Lung microvascular endothelial cell (primary cell): Measurements from ENCODE around the gene ZBTB42. TPM values are rescaled to one million over a fixed set of nuclear protein-coding genes. Genes with fewer than 3 reads are reported as not detected.
"Not testable (repeated sequence)": the region's sequence is repeated elsewhere in the genome, so short reads cannot be mapped to it uniquely, and the experiment has no call there.

Experiments used
- DNase-seq, 2 donors: peaks; one replicate each; pipeline versions ENCODE4 v3.0.0 to v3.0.0-alpha.2; 2010; ENCODE audit warnings: low read depth in 2 of 2
- total RNA-seq: library from RNA; depleted of rRNA; stranded (reverse); fragments of >200 nt; gene quantifications from 2 replicates; pipeline ENCODE4 v1.2.1, GENCODE V29; 2014

ZBTB42 gene
- total RNA-seq, 1 donor from 2014 or later: 4.4 TPM

GRCh38 chr14:104806625-104807465, 5.9 kb downstream of the ZBTB42 start:
- DNase-seq: no peak

GRCh38 chr14:104808456-104808855, 7.6 kb downstream of the ZBTB42 start:
- DNase-seq: no peak

GRCh38 chr14:104810316-104810715, 9.4 kb downstream of the ZBTB42 start:
- no peak for DNase-seq

GRCh38 chr14:104813286-104813685, 12.4 kb downstream of the ZBTB42 start:
- DNase-seq: no peak

GRCh38 chr14:104814701-104815100, 13.8 kb downstream of the ZBTB42 start:
- not testable (repeated sequence) for DNase-seq

- no peak for DNase-seq
These were observed 15.6 kb downstream of the ZBTB42 start for GRCh38 chr14:104816616-104816884.

GRCh38 chr14:104817930-104818713, 17.2 kb downstream of the ZBTB42 start:
- DNase-seq: no peak

- no peak for DNase-seq
These were observed 17.8 kb downstream of the ZBTB42 start for GRCh38 chr14:104818714-104819161.

GRCh38 chr14:104819361-104819781, 18.5 kb downstream of the ZBTB42 start:
- no peak for DNase-seq

- peak; percentile 77 to 78 for DNase-seq
These were observed 19.8 kb downstream of the ZBTB42 start for GRCh38 chr14:104820669-104821228.

GRCh38 chr14:104821229-104821945, 20.5 kb downstream of the ZBTB42 start:
- no peak for DNase-seq

- no peak for DNase-seq
These were observed 21.2 kb downstream of the ZBTB42 start for GRCh38 chr14:104821971-104822608.

GRCh38 chr14:104822821-104823615, 22.1 kb downstream of the ZBTB42 start:
- no peak for DNase-seq

- DNase-seq: no peak
These were observed 23.6 kb downstream of the ZBTB42 start for GRCh38 chr14:104824353-104824997.

GRCh38 chr14:104826189-104826860, 25.4 kb downstream of the ZBTB42 start:
- peak; percentile 77 to 88 for DNase-seq

- DNase-seq: no peak
These were observed 25.9 kb downstream of the ZBTB42 start for GRCh38 chr14:104826861-104827176.

- peak; percentile 53 to 56 for DNase-seq
These were observed 26.5 kb downstream of the ZBTB42 start for GRCh38 chr14:104827177-104828055.

GRCh38 chr14:104830781-104831180, 29.9 kb downstream of the ZBTB42 start:
- no peak for DNase-seq
